GM18861 (cell line): ENCODE data around the gene TDRD12.
"Not testable (repeated sequence)": the region's sequence is repeated elsewhere in the genome, so short reads cannot be mapped to it uniquely, and the experiment has no call there.

Experiments
- ATAC-seq: cut with Tn5 transposase; IDR thresholded peaks from one replicate; pipeline ENCODE4 v1.9.1; 2021; ENCODE audit not compliant: unreplicated experiment

TDRD12 gene

GRCh38 chr19:32693151-32694108 lies 26.1 kb upstream of the TDRD12 start:
- not testable (repeated sequence) for ATAC-seq

- ATAC-seq, result not testable (repeated sequence)
Measured at GRCh38 chr19:32694316-32694715, 25.3 kb upstream of the TDRD12 start.

GRCh38 chr19:32694851-32695250 lies 24.7 kb upstream of the TDRD12 start:
- ATAC-seq, result not testable (repeated sequence)

- ATAC-seq, result not testable (repeated sequence)
Measured at GRCh38 chr19:32695506-32695905, 24.1 kb upstream of the TDRD12 start.

DNA sequence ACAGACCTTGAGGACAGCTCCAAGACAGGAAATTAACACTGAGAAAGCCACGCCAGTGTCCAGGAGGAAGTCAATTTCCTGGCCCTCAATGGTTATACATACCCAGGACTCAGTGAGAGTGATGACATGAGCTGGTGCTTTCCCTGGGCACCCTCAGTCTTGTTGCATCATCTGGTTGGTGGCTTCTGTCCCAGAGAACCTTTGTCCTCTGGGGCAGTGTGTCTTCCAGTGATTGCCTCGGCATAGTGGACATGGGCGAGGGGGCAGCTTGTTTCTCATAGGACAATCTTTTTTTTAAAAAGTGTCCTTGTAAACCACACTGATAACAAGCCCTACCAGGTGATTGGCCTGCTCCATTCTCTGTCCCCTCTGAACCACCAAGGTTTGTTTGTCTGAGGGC lies 22.8 kb upstream of the TDRD12 start:
- ATAC-seq, result not testable (repeated sequence)

GRCh38 chr19:32700129-32700528 lies 19.4 kb upstream of the TDRD12 start:
- ATAC-seq, result not testable (repeated sequence)

DNA sequence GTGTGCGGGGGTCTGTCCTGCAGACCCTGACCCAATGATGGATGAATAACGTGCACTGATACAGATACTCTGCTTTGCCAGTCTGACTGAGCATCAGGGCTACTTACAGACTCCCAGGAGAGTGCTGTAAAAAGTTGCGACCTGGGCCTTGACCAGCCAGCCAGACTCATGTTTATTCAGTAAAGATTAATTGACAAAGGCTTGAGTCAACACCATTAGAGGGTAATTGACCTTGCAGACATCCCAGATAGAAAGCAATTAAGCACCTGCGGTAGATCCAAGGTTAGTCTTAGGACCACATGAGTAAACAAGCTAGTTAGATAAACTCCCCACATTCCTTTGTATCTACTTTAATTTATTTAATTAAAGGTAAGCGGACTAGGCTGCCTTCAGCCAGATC lies 17.6 kb upstream of the TDRD12 start:
- ATAC-seq, result no peak

GRCh38 chr19:32704006-32704405 lies 15.6 kb upstream of the TDRD12 start:
- ATAC-seq, result not testable (repeated sequence)

DNA sequence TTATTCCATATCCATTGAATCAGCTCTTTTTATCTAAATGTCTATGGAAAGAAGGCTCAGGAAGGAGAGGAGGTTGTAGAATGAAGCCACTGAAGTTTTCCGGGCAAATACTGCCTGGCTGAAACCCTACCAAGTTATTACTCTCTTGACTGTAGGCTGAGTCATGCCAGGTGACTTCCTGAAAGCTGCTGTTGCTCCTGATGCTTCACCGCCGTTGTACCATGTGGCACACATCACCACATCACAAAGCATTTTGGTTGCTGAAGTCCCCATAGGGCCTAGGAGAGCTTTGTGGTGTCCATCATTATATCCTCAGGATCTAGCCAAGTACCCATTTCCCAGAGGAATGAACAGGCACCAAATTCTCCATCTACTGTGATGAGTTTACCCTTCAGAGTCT lies 11.1 kb upstream of the TDRD12 start:
- ATAC-seq, result no peak

DNA sequence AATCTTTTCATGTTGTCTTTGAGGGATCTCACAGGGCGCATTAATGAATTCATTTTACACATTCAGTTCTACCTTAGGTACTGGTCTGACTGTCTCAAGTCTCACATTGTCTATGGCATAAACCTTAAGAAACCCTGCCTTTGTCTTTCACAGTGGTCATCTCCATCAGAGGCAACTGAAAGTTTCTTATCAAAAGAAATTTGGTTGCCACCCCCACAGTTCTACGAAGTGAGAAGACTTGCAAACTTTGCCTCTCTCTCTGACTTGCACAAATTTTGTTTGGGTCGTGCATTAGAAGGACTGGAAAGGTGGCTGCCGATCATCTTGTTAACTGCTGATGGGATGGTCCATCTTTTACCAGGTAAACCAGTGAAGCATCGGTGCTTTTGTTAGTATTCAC lies 10.5 kb upstream of the TDRD12 start:
- no peak for ATAC-seq

DNA sequence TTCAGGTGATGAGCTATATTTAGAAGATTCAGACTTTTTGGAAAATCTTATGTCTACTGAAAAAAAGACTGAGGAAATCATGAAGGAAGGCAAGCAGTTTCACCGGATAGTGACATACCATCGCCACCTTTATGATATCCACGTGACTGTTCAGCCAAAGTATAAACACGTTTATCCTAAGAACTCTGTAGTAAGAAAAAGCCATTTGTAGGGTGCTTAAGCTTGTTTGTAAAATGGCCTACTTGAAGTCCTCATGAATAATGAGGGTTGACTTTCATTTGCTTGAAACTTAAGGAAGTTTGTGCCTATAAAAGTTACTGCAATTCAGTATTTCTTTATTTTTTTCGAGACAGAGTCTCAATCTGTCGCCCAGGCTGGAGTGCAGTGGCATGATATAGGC lies 7.8 kb upstream of the TDRD12 start:
- ATAC-seq, result no peak

DNA sequence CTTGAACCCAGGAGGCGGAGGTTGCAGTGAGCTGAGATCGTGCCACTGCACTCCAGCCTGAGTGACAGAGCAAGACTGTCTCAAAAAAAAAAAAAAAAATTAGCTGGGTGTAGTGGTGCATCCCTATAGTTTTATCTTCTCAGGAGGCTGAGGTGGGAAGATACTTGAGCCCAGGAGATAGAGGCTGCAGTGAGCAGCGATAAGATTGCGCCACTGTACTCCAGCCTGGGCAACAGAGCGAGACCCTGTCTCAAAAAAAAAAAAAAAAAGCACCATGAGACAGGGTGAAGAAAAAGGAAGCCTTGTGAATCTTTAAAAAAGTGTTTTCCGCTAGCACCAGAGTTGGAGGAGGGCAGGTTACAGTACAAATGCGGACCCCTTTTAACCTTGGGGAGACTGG lies 3.4 kb upstream of the TDRD12 start:
- not testable (repeated sequence) for ATAC-seq

- ATAC-seq, result no peak
Measured at GRCh38 chr19:32717496-32717895, 2.1 kb upstream of the TDRD12 start.

DNA sequence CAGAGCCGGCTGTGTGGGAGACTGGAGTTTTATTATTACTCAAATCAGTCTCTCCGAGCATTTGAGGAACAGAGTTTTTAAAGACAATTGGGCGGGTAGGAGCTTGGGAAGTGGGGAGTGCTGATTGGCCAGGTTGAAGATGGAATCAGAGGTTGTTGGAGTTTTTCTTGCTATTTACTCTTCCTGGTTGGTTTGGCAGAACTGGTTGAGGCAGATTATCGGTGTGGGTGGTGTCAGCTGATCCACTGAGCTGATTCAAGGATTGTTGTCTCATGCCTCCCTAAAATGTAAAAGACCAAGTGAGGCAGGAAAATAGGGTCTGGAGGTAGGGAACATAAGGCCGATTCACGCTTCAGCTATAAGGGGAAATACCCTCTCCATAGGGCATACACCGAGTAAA lies 1.3 kb upstream of the TDRD12 start:
- ATAC-seq, result no peak

DNA sequence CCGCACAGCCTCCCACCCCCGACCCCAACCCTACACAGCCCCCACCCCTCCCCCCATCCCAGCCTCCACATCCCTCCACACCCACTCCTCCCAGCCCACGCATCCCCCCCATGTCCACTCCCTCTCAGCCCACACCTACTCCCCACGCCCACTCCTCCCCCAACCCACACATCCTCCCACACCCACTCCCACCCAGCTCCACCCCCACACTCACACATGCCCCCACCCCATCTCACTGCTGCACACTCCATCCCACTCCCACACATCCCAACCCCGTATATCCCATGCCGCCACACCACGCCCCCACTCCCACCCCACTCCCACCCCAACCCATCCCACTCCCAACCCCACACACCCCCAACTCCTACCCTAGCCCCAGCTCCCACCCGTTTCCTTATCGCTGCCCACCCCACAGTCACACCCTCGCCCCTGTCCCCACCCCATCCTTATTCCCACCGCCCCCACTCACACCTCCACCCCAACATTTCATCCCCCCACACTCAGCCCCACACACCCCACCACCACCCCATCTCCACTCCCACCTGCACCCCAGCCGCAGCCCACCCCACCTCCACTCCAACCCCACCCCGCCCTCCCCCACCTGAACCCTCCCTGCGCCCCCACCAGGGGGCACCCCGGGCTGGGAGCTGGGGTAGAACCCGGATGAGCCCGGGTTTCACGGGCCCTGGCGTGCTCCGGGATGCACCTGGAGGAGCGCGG lies 809 bp downstream of the TDRD12 start:
- no peak for ATAC-seq

DNA sequence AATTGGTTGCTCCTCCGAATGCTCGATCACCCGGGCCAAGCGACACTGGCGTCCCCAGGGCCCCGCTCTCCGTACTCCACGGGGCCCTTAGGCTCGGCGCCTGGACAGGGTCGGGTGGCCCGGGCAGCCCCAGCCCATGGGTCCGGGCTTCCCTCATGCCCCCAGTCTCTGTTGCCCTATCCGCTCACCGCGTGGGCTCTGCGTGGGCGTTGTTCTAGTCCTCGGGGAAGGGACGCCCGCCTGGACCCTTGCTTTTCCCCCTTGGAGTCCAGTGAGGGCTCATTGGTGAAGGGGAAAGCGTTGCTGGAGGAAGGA lies 1.3 kb downstream of the TDRD12 start:
- no peak for ATAC-seq

DNA sequence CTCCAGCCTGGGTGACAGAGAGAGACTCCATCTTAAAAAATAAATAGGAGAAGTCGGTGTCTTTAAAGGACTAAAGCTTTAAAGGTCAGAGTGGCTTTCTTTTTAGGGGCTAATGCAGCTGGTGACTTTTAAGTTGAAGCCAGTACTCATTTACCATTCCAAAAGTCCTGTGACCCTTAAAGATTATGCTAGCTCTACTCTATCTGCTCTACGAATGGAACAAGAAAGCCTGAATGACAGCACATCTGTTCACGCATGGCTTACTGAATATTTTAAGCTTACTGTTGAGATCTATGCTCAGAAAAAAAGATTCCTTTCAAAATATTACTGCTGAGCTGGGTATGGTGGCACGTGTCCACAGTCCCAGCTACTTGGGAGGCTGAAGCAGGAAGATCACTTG lies 16.4 kb downstream of the TDRD12 start:
- ATAC-seq, result no peak

- ATAC-seq, result no peak
Measured at GRCh38 chr19:32743021-32743420, 23.5 kb downstream of the TDRD12 start.

DNA sequence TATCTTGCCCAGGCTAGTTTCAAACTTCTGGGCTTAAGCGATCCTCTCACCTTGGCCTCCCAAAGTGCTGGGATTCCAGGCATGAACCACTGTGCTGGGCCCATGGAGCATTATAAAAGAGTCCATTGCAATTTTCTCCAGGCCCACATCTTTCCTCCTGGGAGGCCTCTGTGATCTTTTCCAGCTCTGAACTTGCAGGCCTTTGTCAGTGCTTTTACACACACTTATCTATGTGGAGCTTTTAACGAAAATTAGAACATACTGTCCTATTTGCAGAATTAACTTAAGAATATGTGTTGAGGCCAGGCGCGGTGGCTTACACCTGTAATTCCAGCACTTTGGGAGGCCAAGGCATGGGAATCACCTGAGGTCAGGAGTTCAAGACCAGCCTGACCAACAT lies 23.9 kb downstream of the TDRD12 start:
- no peak for ATAC-seq

DNA sequence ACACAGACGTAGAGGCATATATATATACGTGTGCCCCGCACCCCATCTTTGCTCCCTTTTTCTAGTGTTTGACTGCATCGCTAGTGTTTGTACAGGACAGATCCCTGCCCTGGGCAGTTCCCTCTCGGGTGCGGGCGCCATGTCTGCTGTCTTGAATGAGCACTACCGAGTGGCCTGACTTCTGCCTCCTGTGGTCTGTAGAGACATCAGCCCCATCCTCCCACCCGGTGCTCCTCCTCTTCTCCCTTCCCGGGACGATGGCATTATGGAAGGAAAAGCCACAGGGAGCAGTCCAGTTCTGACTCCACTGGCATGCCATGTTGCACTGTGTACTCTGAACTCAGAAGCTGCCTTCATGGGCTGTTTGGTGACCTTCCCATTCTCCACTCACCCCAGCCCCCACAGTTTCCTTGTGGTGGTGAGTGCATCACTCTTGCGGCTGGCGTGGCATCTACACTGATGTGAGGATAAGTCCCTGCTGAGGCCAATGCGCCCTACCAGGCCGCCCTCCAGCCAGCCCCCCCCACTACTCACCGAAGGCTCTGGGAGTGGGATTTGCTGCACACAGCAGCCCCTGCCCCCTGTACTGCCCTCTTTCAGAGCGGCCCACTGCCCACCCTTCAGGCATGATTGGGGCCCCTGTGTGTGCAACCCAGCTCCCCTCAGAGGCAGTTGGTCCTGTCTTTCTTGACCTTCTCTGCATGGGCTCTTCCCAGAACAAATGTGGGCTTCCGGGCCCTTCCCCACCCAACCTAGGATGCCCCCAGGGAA lies 25.2 kb downstream of the TDRD12 start:
- ATAC-seq, result no peak

GRCh38 chr19:32745594-32746251 lies 26.2 kb downstream of the TDRD12 start:
- ATAC-seq, result not testable (repeated sequence)
